Measurements from ENCODE around the gene IRAK1.

The IRAK1 gene

GRCh38 chrX:154019633-154020528, at the start of gene IRAK1:
Gene IRAK1 (minus strand): TSS chrX:154019902. CDS start chrX:154019812, 90 bp downstream.
- DNase-seq (ENCODE audit: low read depth): peak; percentile 56
- peak within 1 kb of the TSS; percentile 56 for H3K4me3 ChIP-seq (ENCODE audit: low read length)
- TF ChIP-seq CTCF (IDR thresholded peaks at IDR 0.05; ENCODE audit: insufficient read depth, low read depth, low read length, missing control alignments): no peak

DNA sequence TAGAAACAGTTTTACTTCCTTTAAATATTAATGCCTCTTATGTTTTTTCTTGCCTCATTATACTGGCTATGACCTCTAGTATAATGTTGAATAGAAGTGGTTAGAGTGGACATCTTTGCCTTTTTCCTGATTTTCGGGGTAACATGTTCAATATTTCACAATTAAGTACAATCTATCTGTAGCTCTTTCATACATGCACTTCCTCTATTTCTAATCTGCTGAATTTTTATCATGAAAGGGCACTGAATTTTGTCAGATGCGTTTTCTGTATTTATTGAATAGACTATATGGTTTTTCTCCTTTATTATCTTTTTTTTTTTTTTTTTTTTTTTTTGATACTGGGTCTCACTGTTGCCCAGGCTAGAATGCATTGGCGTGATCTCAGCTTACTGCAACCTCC, 48.9 kb upstream of the IRAK1 start:
- TF ChIP-seq CTCF (IDR thresholded peaks at IDR 0.05; ENCODE audit: insufficient read depth, low read depth, low read length, missing control alignments): no peak
- no peak for DNase-seq (ENCODE audit: low read depth)
- H3K4me3 ChIP-seq (ENCODE audit: low read length): no peak overlapping the region

GRCh38 chrX:154064637-154065435, 45.1 kb upstream of the IRAK1 start:
- no peak overlapping the region for H3K4me3 ChIP-seq (ENCODE audit: low read length)
- no peak for DNase-seq (ENCODE audit: low read depth)
- TF ChIP-seq CTCF (IDR thresholded peaks at IDR 0.05; ENCODE audit: insufficient read depth, low read depth, low read length, missing control alignments): no peak

DNA sequence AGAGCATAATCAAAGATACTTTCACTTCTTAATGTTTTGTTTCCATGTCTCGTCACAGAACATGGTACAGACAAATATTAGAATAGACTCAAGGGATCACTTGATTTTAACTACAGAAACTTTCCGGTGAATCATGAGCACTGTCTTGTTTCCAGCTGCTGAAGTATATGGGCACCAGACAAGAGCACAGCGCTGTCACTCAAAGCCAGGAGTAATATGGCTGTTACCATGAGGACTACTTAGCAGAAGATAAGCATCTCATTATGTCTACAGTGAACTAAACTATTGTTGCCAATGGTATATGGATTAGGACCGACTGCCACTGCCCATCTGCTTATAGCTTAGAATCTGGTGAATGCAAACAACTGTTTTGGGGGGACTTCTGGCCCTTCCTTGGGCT, 43.5 kb upstream of the IRAK1 start:
- no peak overlapping the region for H3K4me3 ChIP-seq (ENCODE audit: low read length)
- no peak for DNase-seq (ENCODE audit: low read depth)
- no peak for TF ChIP-seq CTCF (IDR thresholded peaks at IDR 0.05; ENCODE audit: insufficient read depth, low read depth, low read length, missing control alignments)

- no peak overlapping the region for H3K4me3 ChIP-seq (ENCODE audit: low read length)
- DNase-seq (ENCODE audit: low read depth): no peak
- TF ChIP-seq CTCF (IDR thresholded peaks at IDR 0.05; ENCODE audit: insufficient read depth, low read depth, low read length, missing control alignments): no peak
These were observed 42.1 kb upstream of the IRAK1 start for GRCh38 chrX:154061801-154062200.

DNA sequence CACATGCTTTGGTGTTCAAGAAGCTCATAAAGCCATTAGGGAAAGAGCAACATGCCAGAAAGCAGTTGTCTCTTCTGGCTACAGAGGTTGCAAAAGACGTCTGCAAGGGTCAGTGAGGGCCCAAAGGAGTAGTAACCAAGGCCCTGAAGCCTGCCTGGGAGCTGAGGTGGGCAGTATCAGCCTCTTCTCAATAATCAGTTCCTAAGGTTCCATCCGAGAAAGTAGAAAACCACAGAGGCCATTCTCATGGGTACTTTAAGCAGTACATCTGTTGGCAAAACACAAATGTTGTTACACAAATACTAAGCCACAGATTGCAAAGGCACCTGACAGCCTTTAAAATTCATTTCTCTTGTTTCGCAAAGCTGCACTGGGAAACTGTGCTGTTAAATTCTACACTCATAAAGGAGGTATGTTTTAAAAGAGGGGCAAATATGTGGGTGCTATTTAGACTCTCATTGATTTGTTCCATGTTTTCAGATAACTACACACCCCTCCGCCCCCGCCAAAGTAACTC, 40.1 kb upstream of the IRAK1 start:
- no peak overlapping the region for H3K4me3 ChIP-seq (ENCODE audit: low read length)
- DNase-seq (ENCODE audit: low read depth): no peak
- TF ChIP-seq CTCF (IDR thresholded peaks at IDR 0.05; ENCODE audit: insufficient read depth, low read depth, low read length, missing control alignments): no peak

Measured in epithelial cell of esophagus (primary cell).